Measurements from ENCODE around the gene STOX1. TPM values are rescaled to one million over a fixed set of nuclear protein-coding genes. Genes with fewer than 3 reads are reported as not detected.
A peak's percentile ranks its signal among the peaks of the same experiment; 100 is the strongest.

STOX1 gene, protein sequence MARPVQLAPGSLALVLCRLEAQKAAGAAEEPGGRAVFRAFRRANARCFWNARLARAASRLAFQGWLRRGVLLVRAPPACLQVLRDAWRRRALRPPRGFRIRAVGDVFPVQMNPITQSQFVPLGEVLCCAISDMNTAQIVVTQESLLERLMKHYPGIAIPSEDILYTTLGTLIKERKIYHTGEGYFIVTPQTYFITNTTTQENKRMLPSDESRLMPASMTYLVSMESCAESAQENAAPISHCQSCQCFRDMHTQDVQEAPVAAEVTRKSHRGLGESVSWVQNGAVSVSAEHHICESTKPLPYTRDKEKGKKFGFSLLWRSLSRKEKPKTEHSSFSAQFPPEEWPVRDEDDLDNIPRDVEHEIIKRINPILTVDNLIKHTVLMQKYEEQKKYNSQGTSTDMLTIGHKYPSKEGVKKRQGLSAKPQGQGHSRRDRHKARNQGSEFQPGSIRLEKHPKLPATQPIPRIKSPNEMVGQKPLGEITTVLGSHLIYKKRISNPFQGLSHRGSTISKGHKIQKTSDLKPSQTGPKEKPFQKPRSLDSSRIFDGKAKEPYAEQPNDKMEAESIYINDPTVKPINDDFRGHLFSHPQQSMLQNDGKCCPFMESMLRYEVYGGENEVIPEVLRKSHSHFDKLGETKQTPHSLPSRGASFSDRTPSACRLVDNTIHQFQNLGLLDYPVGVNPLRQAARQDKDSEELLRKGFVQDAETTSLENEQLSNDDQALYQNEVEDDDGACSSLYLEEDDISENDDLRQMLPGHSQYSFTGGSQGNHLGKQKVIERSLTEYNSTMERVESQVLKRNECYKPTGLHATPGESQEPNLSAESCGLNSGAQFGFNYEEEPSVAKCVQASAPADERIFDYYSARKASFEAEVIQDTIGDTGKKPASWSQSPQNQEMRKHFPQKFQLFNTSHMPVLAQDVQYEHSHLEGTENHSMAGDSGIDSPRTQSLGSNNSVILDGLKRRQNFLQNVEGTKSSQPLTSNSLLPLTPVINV
- total RNA-seq (2022) = 0.16 TPM in 1 of 2 replicates, not detected in the other
- Bru-seq, nascent RNA = percentile 11 among the genes with signal in this experiment
- BruChase-seq, experiment 1, labeled RNA remaining after a 6-hour chase = percentile 16 among the genes with signal in this experiment
- percentile 17 among the genes with signal in this experiment for BruChase-seq, experiment 2, labeled RNA remaining after a 2-hour chase
- long read RNA-seq = 0 reads

DNA sequence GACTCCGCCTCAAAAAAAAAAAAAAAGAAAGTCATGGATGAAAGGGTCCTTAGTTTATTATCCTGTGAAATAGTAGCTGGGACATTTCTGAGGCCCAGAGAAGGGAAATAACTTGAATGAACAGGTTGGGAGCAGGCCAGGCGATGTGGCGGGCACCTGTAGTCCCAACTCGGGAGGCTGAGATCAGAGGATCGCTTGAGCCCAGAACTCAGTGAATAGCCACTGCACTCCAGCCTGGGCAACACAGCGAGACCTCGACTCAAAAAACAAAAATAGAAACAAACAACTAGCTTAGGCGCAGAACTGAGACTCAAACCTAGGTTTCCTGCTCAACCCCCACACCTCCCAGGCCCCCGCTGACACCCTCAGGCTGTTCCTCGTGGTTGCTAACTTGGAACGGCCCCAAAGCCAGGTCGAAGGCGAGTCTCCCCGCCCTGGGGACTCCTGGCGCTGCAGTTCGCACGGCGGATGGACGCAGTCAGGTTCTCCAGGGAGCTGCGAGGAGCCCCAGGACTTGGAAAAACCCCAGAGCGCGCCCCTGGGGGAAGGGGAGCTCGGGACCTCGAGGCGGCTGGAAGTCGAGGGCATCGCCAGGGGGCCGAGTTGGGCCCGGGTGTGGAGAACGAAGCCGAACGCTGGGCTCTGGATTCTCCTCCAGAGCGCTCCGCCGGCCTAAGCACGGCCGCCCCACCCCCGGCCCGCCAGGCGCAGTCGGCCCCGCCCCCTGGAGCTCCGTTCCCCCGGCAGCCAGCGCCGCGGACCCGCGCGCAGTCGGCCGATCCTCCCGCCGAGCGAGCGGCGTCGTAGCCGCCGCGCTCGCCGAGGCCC lies at the start of gene STOX1:
TSS of gene STOX1 (plus strand) at position 768 of the 828 bp plus-strand sequence. CDS start 93 bp downstream, outside the sequence.
- Mint-ChIP-seq H3K27ac (ENCODE audit: low read depth, unreplicated experiment) (no peak within 1 kb of the TSS), H3K9me3 (ENCODE audit: unreplicated experiment) (no peaks in the 10 kb centered on the region), H3K36me3 (ENCODE audit: insufficient read depth, unreplicated experiment) (no peaks in the 10 kb centered on the region), H3K4me3 (ENCODE audit: unreplicated experiment) (peak within 1 kb of the TSS; percentile 67), H3K4me1 (ENCODE audit: insufficient read depth, unreplicated experiment) (no peaks in the 10 kb centered on the region), H3K27me3 (ENCODE audit: insufficient read depth, unreplicated experiment) (no peaks in the 10 kb centered on the region)
- TF ChIP-seq, protein P1, sequence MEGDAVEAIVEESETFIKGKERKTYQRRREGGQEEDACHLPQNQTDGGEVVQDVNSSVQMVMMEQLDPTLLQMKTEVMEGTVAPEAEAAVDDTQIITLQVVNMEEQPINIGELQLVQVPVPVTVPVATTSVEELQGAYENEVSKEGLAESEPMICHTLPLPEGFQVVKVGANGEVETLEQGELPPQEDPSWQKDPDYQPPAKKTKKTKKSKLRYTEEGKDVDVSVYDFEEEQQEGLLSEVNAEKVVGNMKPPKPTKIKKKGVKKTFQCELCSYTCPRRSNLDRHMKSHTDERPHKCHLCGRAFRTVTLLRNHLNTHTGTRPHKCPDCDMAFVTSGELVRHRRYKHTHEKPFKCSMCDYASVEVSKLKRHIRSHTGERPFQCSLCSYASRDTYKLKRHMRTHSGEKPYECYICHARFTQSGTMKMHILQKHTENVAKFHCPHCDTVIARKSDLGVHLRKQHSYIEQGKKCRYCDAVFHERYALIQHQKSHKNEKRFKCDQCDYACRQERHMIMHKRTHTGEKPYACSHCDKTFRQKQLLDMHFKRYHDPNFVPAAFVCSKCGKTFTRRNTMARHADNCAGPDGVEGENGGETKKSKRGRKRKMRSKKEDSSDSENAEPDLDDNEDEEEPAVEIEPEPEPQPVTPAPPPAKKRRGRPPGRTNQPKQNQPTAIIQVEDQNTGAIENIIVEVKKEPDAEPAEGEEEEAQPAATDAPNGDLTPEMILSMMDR (IDR thresholded peaks at IDR 0.05; ENCODE audit: unreplicated experiment) = no peak
- intact Hi-C loops (cut with micrococcal nuclease) = no loop called here
- POLR2A ChIA-PET = no interaction called here
- BruUV-seq (replicated peaks) = no TSS peak
- CTCF ChIA-PET = interaction anchor here (0.8 to 1.1 kb wide), 3 partner anchors 47 to 73 kb away, joined by 3 to 4 read pairs (median 4); no protein-coding TSS in a partner anchor
- DNase-seq (ENCODE audit: unreplicated experiment) = peak; percentile 63

DNA sequence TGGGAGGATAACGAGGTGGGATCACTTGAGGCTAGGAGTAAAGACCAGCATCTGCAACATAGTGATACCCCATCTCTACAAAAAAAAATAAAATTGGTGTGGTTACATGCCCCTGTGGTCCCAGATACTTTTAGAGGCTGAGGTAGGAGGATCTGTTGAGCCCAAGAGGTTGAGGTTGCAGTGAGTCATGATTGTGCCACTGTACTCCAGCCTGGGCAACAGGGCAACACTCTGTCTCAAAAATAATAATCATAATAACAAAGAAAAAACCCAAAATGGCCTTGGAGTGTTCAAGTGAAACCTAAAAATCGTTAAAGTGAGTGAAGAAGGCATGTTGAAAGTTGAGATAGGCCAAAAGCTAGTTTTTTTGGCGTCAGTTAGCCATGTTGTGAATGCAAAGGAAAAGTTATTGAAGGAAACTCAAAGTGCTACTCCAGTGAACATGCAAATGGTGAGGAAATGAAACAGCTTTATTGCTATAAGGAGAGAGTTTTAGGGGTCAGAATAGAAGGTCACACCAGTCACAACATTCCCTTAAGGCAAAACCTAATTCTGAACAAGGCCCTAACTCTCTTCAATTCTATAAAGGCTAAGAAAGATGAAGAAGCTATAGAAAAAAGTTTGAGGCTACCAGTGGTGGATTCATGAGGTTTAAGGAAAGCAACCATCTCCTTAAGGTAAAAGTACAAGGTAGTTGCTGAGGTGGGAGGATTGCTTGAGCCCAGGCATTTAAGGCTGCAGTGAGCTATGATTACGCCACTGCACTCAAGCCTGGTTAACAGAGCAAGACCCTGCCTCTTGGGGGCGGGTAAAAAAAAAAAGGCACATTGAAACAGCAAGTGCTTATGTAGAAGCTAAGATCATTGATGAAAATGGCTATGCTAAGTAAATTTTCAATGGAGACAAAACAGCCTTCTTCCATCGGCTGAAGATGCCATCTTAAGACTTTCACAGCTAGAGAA lies 45.4 kb upstream of the STOX1 start:
- no peak overlapping the region for H3K4me3 Mint-ChIP-seq (ENCODE audit: unreplicated experiment)
- DNase-seq (ENCODE audit: unreplicated experiment) = no peak
- H3K9me3 Mint-ChIP-seq (ENCODE audit: unreplicated experiment) = no peaks in the 10 kb centered on the region
- ChIA-PET POLR2A (no interaction called here), CTCF (interaction anchor here (0.6 to 1.4 kb wide), 5 partner anchors 8 to 117 kb away, joined by 3 to 4 read pairs (median 3); no protein-coding TSS in a partner anchor)
- no peaks in the 10 kb centered on the region for H3K27me3 Mint-ChIP-seq (ENCODE audit: insufficient read depth, unreplicated experiment)
- peaks cover 2% of the 10 kb centered on the region for H3K4me1 Mint-ChIP-seq (ENCODE audit: insufficient read depth, unreplicated experiment)
- H3K36me3 Mint-ChIP-seq (ENCODE audit: insufficient read depth, unreplicated experiment) = peaks cover 96% of the 10 kb centered on the region
- intact Hi-C loops (cut with micrococcal nuclease) = no loop called here
- no TSS peak for BruUV-seq (replicated peaks)
- peak overlapping the region; percentile 13 for H3K27ac Mint-ChIP-seq (ENCODE audit: low read depth, unreplicated experiment)
- TF ChIP-seq, protein P1 (IDR thresholded peaks at IDR 0.05; ENCODE audit: unreplicated experiment) = no peak

DNA sequence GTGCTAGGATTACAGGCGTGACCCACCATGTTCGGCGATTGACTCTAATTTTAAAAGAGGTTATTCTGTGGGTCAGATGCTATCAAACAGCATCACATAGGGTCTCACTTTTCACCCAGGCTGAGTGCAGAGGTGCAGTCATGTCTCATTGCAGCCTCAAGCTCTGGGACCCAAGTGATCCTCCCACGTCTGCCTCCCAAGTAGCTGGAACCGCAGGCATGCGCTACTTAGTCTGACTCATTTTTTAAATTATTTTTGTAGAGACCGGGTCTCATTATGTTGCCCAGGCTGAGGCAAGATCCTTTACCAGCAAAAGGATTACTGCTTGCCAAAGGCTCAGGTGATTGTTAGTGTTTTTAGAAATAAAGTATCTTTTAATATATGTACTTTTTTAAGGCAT lies 42.9 kb upstream of the STOX1 start:
- no TSS peak for BruUV-seq (replicated peaks)
- CTCF ChIA-PET = no interaction called here
- Mint-ChIP-seq H3K36me3 (ENCODE audit: insufficient read depth, unreplicated experiment) (peaks cover 96% of the 10 kb centered on the region), H3K27me3 (ENCODE audit: insufficient read depth, unreplicated experiment) (no peaks in the 10 kb centered on the region), H3K4me1 (ENCODE audit: insufficient read depth, unreplicated experiment) (no peaks in the 10 kb centered on the region), H3K4me3 (ENCODE audit: unreplicated experiment) (no peak overlapping the region), H3K27ac (ENCODE audit: low read depth, unreplicated experiment) (no peak overlapping the region), H3K9me3 (ENCODE audit: unreplicated experiment) (no peaks in the 10 kb centered on the region)
- POLR2A ChIA-PET = interaction anchor here (0.6 to 0.9 kb wide), 3 partner anchors 116 to 582 kb away, joined by 3 read pairs; no protein-coding TSS in a partner anchor
- no peak for DNase-seq (ENCODE audit: unreplicated experiment)
- intact Hi-C loops (cut with micrococcal nuclease) = no loop called here
- TF ChIP-seq, protein P1 (IDR thresholded peaks at IDR 0.05; ENCODE audit: unreplicated experiment) = no peak

Measured in MCF 10A (cell line).